NT2/D1 (cell line): ENCODE measurements around the gene GAB3.

Experiments
- DNase-seq: peaks from one replicate; pipeline ENCODE4 v3.0.0-alpha.2; 2011; ENCODE audit warnings: low read depth, low spot score
- H3K27me3 ChIP-seq: 2 replicates; pipeline ENCODE4 v1.6.0; 2011; ENCODE audit warnings: mild to moderate bottlenecking; ENCODE audit not compliant: insufficient read length, insufficient read depth
- H3K36me3 ChIP-seq: 2 replicates; pipeline ENCODE4 v1.6.1; 2011; ENCODE audit warnings: mild to moderate bottlenecking, low read length, mixed read lengths; ENCODE audit not compliant: insufficient read depth, insufficient read length
- H3K4me1 ChIP-seq: 2 replicates; pipeline ENCODE4 v1.5.1; 2011; ENCODE audit not compliant: insufficient read depth, insufficient read length
- H3K4me3 ChIP-seq: 2 replicates; pipeline ENCODE4 v1.5.1; 2011; ENCODE audit warnings: low read depth; ENCODE audit not compliant: insufficient read length
- H3K9ac ChIP-seq: 2 replicates; pipeline ENCODE4 v1.6.0; 2011; ENCODE audit warnings: low read depth; ENCODE audit not compliant: insufficient read length
- H3K9me3 ChIP-seq: 2 replicates; pipeline ENCODE4 v1.5.1; 2011; ENCODE audit warnings: mild to moderate bottlenecking, low read length; ENCODE audit not compliant: insufficient read depth
- SUZ12 ChIP-seq: IDR thresholded peaks from 2 replicates; pipeline ENCODE4 v1.6.1; 2011; ENCODE audit not compliant: insufficient read length, insufficient read depth; ENCODE audit errors: extremely low read depth
- YY1 ChIP-seq: IDR thresholded peaks from 2 replicates; pipeline ENCODE4 v1.6.1; 2011; ENCODE audit not compliant: insufficient read length, insufficient read depth
- ZNF274 ChIP-seq: IDR thresholded peaks from 2 replicates; pipeline ENCODE4 v1.6.1; 2011; ENCODE audit warnings: mild to moderate bottlenecking, low read depth, low read length

Gene GAB3

DNA sequence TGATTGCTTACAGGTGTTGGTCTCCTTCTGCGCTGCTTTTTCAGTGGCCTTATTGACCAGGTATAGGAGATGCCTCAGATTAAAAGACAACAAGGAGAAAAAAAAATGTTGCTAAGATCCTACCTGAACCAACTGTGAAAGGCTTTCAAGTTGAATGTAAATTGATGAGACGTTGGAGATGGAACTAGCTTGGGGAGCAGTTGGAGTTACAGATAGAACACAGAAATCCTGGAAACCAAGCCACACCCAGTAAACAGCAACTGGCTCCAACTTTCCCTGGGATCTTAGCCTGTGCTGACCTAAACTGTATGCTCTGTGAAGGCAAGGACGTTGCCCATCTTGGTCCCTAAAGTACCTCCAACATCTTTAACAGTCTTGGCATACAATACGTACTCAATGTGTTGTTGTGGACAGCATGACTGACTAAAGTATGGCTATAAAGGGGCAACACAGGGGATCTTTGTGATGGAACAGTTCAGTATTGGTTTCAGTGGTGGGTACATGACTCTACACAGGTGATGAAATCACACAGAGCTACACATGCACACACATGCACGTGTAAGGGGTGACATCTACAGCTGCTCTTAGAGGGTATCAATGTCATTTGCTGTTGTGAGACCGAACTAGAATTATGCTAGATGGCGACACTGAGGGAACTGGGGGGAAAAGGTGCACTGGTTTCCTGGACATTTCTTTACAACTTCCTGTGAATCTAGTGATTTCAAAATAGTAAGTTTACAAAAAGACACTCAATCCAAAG lies 22.3 kb downstream of the GAB3 start:
- no peak overlapping the region for H3K9ac ChIP-seq
- TF ChIP-seq ZNF274 (no peak), YY1 (no peak), SUZ12 (no peak)
- H3K27me3 ChIP-seq = no peaks in the 10 kb centered on the region
- no peaks in the 10 kb centered on the region for H3K36me3 ChIP-seq
- H3K9me3 ChIP-seq = no peaks in the 10 kb centered on the region
- no peak overlapping the region for H3K4me3 ChIP-seq
- no peak for DNase-seq
- no peaks in the 10 kb centered on the region for H3K4me1 ChIP-seq

DNA sequence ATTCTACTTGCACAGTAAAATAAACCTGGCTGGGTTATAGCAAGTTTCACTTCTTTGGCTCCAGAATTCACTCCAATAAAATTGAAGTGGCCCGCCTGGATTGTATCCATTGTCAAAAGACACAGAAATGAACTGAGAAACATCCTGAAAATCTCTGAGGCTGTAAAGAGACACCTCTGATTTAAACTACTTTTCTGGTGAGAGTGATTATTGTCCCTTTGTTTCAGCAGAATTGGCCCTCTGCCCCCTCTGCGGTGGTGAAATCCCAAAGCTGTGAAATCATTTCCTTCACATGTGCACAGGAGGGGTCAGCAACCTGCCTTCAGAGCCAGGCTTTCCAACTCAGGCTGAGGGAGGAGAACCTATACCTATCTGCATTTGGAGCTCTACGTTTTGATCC lies 23.0 kb downstream of the GAB3 start:
- Histone ChIP-seq H3K27me3 (no peaks in the 10 kb centered on the region), H3K9ac (no peak overlapping the region), H3K9me3 (no peaks in the 10 kb centered on the region), H3K4me1 (no peaks in the 10 kb centered on the region), H3K4me3 (no peak overlapping the region), H3K36me3 (no peaks in the 10 kb centered on the region)
- TF ChIP-seq ZNF274 (no peak), YY1 (no peak), SUZ12 (no peak)
- DNase-seq = no peak

DNA sequence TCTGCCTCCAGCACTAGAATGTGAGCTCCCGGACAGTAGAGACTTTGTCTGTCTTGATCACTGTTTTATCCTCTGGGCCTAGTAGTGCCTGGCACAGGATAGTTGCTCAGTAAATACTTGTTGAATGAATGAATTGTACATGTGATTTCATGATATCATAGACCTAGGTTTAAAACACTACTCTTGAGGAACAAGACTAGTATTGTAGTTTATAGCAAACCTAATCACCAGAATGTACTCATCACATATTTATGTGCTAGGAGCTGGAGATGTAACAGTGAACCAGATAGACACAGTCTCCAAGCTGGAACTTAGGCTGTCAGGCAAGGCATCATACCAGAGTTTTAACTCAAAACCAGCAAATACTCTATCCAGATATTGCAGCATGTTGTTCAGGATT lies 23.5 kb downstream of the GAB3 start:
- DNase-seq = no peak
- Histone ChIP-seq H3K9ac (no peak overlapping the region), H3K9me3 (no peaks in the 10 kb centered on the region), H3K4me3 (no peak overlapping the region), H3K27me3 (no peaks in the 10 kb centered on the region), H3K36me3 (no peaks in the 10 kb centered on the region), H3K4me1 (no peaks in the 10 kb centered on the region)
- no peak for TF ChIP-seq SUZ12
- no peak for TF ChIP-seq ZNF274
- no peak for TF ChIP-seq YY1

DNA sequence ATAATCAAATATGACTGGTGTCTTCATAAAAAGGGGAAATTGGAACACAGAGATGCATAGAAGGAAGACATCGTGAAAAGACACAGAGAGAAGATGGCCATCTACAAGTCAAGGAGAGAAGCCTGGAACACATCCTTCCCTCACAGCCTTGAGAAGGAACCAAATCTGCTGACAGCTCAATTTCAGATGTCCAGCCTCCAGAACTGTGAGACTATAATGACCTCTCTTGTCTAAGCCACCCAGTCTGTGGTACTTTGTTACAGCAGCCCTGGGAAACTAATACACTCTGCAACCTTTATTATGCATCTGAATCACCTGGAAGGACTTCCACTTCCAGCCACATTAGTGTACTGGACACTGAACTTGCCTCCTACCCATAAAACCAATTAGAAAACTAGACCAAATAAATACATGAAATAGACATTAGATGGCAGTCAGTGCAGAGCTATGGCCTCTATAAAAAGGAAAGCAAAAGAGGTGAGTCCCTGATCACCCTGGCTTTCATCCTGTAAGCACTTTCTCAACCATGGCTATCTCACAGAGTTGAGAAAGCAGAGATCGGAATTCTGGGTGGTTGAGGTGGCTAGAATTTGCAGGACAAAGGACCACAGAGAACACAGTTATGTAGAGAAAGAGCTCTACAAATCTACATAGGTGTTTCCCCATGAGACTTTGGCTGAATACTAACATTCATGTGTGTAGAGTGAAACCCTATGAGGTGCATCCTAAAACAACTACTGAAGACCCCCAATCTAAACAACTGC lies 25.7 kb downstream of the GAB3 start:
- H3K9me3 ChIP-seq = no peaks in the 10 kb centered on the region
- DNase-seq = no peak
- H3K9ac ChIP-seq = no peak overlapping the region
- H3K27me3 ChIP-seq = no peaks in the 10 kb centered on the region
- no peaks in the 10 kb centered on the region for H3K4me1 ChIP-seq
- TF ChIP-seq ZNF274 (no peak), SUZ12 (no peak), YY1 (no peak)
- no peak overlapping the region for H3K4me3 ChIP-seq
- H3K36me3 ChIP-seq = no peaks in the 10 kb centered on the region

DNA sequence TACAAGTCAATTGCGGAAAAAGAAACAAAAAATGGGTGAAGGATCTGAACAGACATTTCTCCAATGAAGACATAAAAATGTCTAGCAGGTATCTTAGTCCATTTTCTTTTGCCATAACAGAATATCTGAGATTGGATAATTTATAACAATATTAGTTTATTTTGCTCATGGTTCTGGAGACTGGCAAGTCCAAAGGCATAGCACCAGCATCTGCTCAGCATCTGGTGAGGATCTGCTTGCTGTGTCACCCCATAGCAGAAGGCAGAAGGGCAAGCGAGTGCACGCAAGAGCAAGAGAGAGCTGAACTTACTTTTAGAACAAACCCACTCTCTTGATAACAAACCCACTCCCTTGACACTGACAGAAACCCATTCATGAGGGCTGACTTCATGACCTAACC lies 29.7 kb downstream of the GAB3 start:
- DNase-seq = no peak
- Histone ChIP-seq H3K9ac (no peak overlapping the region), H3K4me1 (no peaks in the 10 kb centered on the region), H3K27me3 (no peaks in the 10 kb centered on the region), H3K36me3 (no peaks in the 10 kb centered on the region), H3K9me3 (no peaks in the 10 kb centered on the region), H3K4me3 (no peak overlapping the region)
- TF ChIP-seq ZNF274 (no peak), YY1 (no peak), SUZ12 (no peak)

DNA sequence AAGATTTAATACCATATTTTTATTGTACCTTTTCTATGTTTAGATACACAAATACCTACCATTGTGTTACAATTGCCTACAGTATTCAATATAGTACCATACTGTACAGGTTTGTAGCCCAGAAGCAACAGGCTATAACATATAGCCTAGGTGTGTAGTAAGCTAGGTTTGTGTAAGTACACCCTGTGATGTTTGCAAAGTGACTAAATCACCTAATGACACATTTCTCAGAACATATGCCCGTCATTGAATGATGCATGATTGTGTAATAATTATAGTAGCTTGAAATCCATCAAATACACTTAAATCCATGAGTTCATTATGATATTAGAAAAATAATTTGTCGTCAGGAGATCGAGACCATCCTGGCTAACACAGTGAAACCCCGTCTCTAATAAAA lies 30.8 kb downstream of the GAB3 start:
- no peak overlapping the region for H3K9ac ChIP-seq
- no peak overlapping the region for H3K4me3 ChIP-seq
- H3K9me3 ChIP-seq = no peaks in the 10 kb centered on the region
- no peaks in the 10 kb centered on the region for H3K4me1 ChIP-seq
- no peaks in the 10 kb centered on the region for H3K27me3 ChIP-seq
- H3K36me3 ChIP-seq = no peaks in the 10 kb centered on the region
- TF ChIP-seq ZNF274 (no peak), SUZ12 (no peak), YY1 (no peak)
- DNase-seq = no peak

DNA sequence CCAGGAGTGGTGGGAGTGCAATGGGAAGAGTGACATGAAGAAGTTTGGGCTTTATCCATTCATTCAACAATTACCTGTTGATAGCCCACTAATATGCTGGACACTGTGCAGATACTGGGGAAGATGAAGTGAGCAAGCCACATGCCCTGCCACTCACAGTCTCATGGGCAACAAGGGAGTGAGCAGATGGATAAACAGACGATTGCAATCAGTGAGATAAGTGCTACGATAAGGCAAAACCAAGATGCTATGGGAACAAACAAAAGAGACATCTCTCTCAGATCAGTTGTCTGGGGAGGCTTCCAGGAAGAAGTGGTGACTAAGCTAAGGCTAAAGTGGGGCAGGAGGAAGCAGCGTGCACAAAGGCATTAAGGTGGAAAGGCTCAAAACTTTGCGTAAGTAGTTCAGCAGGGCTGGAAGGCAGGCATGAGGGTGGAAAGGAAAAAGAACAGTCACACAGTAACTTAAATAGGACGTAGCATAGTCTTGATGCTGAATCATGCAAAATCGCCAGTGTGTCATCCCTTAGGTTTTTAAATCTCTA lies 31.7 kb downstream of the GAB3 start:
- Histone ChIP-seq H3K9me3 (no peaks in the 10 kb centered on the region), H3K4me3 (no peak overlapping the region), H3K36me3 (no peaks in the 10 kb centered on the region), H3K27me3 (no peaks in the 10 kb centered on the region), H3K4me1 (no peaks in the 10 kb centered on the region), H3K9ac (no peak overlapping the region)
- no peak for DNase-seq
- no peak for TF ChIP-seq SUZ12
- TF ChIP-seq ZNF274 = no peak
- TF ChIP-seq YY1 = no peak
